Retina (tissue), 1 donor: ENCODE measurements around the gene PAIP2B.
"Not testable (repeated sequence)": the region's sequence is repeated elsewhere in the genome, so short reads cannot be mapped to it uniquely, and the experiment has no call there.

Experiments
- DNase-seq: peaks from one replicate; pipeline ENCODE4 v3.0.0-alpha.2; 2016

The PAIP2B gene

DNA sequence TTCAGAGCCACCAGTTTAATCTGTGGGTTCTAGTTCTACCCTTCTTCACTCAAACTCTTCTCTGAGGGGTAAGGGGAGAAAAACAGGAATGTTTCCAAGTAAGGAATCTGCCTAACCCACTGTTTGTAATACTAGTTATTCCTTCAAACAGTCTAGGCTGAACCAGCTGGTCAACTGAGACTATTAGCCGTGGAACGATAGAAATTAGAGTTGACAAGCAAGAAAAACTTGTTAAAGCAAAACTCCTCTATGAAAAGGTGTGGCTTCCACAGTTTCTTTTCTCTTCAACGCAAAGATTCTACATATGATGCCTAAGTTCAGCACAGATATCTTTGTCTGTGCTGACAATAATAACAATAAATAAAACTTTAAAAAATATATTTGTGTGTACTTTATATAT, 11.5 kb downstream of the PAIP2B start:
- DNase-seq: no peak

DNA sequence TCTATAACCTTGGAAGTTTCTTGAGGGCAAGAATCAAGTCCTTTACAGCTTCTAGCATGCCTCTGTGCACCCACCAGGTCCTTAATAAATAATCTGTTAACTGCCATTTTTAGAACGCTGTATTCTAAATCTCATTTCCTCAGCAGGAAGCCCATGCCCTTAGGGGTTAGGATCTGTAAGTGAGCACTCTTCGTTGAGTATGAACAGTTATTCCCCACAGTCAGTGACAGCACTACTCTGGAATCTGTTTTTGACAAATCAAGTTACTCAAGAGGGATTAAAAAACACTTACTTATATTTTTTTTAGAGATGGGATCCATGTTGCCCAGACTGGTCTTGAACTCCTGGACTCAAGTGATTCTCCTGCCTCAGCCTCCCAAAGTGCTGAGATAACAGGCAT, 14.6 kb downstream of the PAIP2B start:
- no peak for DNase-seq

DNA sequence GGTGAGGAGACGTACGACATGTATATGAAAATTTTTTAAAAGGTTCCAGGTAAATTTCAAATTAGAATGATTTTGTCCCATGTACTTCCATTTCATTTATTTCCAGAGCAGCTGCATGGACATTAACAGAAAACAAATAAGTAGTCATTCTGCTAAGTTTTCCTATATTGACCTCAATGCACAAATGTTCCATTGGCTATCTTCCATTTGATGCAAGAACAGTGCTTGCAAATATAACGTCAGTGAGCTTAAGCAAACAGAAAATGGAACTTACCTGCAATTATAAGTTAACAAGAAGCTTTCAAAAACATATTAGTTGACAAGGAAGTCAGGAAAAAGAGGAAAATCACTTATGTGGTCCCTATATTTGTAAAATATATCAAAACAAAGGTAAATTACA, 16.6 kb downstream of the PAIP2B start:
- DNase-seq: no peak

DNA sequence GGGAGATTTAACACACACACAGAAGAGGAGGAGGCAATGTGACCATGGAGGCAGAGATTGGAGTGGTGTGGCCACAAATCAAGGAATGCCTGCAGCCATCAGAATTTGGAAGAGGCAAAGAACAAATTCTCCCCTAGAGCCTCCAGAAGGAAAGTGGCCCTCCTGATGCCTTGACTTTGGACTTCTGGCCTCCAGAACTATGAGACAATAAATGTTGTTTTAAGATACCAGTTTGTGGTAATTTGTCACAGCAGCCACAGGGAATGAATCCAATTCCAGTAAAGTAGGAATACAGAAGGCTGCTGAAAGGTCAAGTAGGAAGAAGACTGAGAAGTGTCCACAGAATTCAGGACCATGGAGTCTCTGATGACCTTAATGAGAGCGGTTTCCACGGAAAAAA, 18.1 kb downstream of the PAIP2B start:
- no peak for DNase-seq

DNA sequence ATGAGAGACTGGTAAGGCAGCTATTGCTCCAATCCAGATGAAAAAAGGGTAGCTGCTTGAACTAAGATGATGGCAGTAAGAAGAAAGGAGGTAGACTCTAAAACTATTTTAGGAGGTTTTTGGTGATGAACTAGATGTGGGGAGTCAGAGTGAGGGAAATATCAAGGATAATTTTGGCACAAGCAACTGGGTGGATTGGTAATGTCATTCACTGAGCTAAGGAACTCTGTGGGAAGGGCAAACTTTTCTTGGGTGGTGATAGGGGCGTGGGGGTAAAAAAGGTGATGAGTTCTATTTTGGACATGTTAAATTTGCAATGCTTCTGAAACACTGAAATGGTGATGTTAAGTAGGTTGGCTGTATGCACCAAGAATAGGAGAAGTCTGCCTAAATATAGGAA, 19.3 kb downstream of the PAIP2B start:
- no peak for DNase-seq

DNA sequence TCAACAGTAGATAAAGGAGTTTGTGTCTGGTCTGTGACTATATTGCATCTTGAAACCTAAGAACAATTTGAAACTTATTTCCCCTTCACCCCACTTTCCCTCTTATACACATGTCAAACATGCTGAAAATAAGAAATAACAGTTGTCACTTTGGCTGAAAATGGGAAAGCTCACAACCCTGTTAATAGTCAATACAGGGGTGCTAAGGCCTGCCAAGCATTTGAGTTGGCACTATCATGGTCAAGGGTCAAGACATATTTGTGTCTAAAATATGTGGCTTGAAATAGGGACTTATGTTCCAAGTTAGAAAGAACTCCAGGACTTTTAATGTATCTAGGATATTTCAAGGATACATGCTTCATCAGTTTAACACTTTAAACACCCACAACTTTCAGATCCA, 20.6 kb downstream of the PAIP2B start:
- no peak for DNase-seq

DNA sequence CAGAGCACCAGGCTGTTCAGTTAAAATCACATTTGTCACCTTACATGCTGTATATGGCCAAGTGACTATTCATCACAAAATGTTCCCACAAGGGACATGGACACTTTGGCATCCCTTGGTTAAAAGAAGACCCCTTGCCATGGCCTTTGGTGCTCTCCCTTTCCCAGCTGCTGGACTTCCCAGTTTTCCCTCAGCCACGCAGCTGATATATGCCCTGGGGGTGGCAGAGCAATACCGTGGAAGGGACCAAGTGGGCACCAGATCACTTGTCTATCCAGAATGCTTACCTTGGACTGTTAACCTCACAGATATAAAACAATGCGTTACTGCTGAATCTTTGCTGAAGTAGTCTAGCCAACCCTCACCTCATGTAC, 35.3 kb downstream of the PAIP2B start:
- DNase-seq: no peak

DNA sequence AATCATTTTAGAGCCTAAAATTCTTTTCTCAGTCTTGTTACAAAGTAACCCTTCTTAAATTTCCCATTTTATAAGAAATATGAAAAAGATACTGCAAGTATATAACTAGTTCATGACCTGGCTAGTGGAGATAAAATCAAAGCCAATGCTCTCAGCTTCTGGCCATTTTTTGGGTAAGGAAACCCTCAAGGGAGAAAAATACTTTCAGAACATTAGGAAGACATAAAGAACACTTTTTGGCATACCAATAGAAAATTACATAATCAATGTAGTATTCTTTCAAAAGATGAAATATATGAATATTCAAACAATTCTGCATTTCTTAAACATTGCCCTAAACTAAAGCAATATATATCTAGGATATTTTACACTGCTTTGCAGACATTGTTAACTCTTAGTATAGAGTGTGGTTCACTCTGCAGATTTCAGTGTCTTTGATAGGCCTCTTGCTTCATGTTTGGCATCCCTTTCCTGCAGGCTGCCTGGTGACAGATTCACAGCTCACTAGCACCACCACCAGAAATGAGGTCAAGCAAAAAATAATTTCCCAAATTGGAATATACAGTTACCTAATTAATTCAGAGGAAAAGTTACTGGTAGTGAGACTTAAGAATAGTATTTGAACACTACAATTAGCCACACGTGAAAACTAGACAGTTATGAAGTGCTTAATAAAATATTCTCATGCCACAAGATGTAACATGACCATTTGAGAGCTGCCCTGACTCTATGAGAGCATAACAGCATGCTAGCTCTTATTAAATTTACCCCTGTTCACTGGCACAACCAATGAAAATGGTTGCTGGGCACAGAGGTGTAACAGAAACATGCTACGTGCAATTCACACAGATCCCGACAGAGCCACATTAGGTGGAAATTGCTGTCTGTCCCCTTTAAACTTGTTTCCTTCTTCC, 36.0 kb downstream of the PAIP2B start:
- peak; percentile 10 for DNase-seq

DNA sequence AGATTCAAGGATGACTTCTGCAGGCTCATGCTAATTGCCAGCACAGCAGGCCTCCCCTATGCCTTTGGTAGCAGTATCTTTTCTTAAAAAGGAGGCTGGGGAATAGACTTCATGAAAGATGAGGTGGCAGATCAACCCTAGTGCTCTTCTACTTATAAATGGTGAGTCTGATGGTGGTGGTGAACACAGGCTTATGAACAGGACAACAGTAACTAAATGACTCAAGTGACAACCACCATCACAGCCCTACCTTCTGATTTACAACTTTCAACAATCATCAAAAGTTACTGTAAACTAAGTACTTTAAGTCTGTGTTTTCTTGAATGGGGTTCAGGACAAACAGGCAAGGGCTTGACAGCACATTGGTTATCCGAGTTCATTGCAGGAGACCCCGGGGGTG, 39.3 kb downstream of the PAIP2B start:
- no peak for DNase-seq

DNA sequence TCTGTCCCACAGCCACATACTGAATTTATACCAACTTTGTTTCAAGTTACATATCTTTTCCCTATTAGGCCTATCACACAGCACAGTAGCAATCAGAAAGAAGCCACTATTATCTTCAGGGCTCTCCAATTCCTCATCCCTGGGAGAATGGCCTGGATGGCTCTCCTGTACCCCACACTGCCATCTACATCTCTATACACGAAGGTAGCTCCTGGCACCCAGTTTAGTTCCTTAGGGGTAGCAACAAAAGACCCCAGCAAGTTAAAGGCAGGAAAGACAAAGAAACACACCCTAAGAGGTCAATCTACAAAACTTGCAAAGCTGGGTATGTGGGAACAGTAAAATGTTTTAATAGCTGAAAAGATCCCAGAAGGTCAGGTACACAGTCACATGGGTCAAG, 39.9 kb downstream of the PAIP2B start:
- no peak for DNase-seq

DNA sequence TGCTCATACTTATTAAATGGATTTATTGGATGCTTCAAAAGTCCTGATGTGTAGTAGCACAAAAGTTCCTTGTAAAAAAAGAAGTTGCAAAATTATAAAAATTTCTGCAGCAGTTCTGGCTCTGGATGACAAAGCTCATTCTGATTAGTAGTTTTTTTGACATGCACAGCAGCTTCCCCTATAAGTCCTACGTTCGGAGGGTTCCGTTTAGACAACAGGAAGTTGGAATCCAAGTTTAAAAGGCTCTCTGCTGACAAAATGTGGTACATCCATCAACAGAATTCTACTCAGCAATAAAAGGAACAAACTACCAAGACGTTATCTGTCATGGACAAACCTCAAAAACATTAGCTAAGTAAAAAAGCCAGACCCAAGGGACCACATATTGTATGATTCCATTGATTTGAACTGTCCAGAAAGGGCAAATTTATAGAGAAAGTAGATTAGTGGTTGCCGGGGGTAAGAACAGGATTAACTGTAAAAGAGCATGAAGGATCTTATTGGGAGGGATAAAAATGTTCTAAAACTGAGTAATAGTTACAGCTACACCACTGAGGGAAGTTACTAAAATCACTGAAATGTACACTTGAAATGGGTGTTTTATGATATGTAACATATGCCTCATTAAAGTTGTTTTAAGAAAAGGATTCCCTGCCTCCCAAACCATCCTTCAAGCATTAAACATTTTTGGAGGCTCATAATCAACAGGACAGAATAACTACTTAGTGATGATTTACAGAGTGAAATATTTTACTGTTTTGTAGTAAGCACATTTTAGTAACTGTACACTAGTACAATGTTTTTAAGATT, 43.4 kb downstream of the PAIP2B start:
- not testable (repeated sequence) for DNase-seq

DNA sequence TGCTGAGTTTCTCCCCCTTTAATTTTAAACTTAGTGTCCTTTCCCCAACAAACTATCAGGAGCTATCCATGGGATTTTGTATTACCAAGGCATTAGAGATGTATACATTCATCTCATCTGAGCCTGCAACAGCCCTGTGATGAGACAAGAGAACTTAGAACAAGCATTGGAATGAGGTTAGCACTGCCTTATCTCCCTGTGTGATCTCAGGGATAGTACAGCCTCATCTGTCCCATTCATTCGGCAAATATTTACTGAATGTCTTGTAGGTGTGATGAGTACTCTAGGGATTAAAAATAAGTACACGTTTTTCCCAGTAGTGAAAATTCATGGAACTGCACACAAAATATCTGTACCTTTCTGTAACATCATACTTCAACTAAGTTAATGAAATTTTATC, 45.6 kb downstream of the PAIP2B start:
- DNase-seq: no peak

DNA sequence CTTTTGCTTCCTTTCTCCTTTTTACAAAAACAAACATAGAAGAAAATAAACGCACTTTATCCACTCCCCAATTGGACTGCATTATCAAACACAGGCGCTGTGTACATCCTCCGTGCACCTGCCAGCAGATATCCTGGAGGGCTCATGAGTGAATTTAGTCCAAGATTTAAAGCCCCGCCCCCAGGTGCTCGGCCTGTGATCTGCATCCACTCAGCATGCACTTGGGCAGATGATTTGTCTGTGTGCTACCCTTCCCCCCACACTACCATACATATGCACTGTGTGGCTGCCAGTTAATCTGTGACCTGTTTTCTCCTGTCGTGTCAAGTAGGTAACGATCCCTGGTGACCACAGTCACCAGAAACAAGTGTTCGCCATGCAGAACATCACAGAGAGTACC, 48.1 kb downstream of the PAIP2B start:
- DNase-seq: not testable (repeated sequence)

DNA sequence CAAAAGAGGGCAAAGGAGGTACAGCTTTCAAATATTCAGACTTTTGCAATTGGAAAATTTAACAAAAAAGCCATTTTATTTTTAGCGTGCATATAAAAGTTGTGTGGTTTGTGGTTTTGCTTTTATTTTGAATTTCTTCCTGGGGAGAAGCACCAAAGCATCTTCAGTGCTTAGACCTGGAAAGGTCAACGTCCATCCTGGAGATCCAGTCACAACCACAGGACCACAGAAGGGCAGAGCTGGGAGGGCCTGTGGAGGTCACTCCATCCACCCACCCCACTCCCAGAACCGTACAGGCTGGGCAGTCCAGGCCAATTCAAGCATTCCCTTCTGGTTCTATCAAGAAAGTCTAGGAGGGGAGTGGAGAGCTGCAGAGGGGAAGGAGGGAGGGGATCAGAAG, 52.7 kb downstream of the PAIP2B start:
- no peak for DNase-seq

DNA sequence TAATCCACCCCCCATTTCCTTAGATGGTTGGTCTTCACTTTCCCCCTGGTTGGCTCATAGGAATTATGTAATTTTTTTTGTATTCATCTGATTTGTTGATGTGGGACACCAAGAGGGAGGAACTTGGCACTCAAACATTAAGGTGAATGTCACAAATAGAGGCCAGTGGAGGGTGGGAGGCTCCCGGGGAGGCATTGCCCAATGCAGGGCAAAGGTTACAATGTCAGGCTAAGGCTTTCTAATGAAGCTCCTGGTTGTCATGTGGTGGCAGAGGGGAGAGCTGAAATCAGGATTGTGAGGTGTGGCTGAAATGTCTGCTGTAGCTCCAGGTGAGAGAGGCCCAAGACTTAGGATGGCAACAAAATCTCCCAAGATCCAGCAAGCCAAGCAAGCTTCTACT, 53.8 kb downstream of the PAIP2B start:
- DNase-seq: no peak

DNA sequence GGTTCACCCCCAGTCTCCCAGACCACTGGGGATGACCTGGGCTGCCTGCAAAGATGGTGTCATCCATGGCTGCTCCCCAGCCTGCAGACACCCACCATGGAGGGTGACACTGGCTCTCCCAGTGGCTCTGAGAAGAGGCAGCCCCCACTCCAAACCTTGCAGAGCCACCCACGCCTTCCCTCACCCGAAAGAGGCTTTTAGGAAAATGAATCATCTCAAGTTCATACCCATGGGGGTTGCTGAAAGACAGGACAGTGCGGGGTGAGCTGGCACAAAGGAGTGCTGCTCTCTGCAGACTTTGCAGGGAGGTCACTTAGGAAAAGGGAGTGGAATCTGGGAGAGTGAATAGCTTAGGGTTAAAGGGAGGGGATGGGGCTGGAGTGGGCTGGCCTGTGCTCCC, 60.1 kb downstream of the PAIP2B start:
- no peak for DNase-seq

DNA sequence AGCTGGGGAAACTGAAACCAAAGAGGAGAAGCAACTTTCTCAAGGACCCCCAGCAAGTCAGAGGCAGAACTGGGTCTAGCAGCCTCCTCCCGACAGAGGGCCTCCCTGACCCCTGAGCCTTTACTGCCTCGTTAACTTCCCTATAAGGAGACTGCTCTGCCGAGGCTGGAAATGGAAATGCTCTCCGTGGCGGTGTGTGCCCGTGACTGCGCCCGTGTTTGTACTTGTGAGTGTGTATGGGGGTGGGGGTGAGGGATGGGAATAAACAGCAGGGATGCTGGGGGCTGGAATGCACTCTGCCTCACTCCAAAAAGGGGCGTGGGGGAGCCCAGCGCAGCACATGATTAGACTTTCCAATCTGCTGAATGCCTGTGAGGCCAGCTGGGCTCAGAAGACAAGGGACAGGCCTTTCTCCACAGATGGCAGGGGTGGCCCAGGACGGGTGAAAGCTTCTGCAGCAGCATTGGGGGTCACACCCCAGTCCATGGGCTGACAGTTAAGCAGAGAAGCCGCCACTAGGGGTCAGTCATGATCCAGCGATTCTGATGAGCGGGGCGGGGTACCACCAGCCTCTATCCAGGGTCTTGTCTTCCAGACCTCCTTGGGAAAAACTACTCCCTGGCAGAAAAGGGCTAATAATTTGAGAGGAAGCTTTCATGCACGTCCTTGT, 69.6 kb downstream of the PAIP2B start:
- peak; percentile 85 for DNase-seq

DNA sequence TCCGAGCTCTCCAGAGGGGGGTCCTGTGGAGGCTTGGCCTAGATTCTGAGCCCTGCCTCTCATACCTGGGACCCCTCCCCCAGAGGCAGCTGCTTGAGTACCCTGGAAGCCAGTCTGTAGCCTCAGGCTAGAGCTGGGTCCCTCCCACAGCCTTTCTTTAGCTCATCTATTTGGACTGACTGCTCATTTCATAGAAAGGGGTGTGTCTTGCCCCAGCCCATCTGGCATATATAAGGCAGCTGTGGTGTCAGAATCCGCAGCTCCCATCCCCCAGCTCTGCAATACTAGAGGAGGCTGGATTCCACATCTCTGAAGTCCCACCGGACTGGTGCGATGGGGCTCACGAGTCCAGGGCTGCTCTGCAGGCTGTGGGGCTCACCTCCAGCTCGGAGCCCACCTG, 70.3 kb downstream of the PAIP2B start:
- peak; percentile 74 for DNase-seq

DNA sequence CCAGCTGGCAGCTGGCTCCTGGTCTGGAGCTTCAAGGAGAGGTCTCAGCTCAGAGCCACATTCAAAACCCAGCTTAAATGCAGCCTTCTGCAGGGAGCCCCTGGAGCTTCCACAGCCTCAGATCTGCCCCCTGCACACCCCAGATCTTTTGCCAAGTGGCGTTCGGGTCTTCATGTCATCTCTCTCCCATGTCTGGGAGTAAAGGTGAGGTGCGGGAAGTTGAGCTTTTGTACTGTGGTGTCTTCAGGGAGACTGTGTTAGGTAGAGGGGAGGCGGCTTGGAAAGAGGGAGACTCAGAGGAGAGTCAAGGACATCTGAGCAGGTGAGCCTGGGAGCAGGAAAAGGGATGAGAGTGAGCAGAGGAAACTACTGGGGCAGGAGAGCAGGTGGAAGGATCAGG, 71.1 kb downstream of the PAIP2B start:
- peak; percentile 20 for DNase-seq

DNA sequence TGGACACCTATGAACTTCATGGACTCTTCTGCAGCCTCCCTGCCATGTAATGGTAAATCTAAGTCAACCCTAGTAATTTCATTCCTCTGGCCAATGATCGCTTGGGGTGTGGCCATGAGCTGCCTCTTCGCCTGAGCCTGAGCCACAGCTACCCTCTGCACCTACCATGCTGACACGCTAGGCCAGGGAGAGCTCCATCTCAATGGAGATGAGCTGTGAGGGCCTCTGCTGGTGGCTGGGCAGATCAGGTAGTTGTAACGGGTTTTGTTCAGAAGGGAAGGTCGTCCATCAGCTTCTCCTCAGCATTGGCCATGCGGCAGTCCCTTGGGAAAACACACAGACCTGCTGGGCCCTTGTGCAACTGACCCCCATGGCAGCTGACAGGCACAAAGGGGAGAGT, 72.1 kb downstream of the PAIP2B start:
- no peak for DNase-seq

DNA sequence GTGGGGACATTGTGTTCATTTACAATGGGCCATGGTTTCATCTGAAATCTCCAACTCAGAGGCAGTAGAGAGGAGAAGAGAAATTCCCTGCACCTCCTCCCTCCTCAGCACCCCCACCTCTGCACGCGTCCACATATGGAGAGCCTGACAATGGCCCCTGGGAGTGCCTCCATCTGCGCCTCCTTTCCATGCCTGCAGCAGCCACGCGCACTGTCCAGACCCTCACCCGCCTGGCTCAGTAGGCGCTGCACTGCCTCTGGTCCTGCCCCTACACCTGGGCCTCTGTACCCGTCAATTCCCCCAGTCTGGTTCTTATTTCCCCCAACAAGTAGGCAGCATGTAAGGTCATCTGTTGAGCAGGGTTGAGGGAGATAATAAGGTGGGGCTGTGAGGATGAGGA, 72.6 kb downstream of the PAIP2B start:
- peak; percentile 26 for DNase-seq

DNA sequence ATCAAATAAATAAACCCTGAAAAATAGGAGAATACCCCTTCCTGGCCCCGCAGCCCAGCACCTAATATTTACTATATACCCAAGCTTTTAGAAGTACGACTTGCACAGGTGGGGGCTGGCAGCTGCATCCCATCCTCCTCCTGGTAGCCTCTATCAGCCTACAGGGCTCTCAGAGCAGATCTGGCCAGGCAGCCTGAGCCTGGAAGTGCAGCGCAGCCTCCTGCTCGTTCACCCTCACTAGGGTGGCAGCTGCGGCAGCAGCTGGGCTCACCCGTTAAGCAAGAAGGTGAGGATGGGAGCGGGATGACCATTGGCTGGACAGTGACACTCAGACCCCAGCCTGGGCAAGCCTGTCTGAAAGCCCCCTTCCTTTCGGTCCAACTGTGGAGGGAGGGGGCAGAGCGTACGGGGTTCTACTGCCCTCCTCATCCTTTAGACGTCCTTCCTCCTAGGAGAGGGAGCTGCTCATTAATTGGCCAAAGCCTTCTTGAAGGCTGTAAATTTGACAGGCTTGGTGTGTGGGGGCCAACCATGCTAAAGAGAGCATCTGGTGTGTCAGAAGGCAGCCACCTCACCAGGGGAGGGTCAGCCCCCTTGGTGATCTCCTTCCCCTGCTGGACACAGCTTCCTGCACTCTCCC, 73.2 kb downstream of the PAIP2B start:
- peak; percentile 53 for DNase-seq

DNA sequence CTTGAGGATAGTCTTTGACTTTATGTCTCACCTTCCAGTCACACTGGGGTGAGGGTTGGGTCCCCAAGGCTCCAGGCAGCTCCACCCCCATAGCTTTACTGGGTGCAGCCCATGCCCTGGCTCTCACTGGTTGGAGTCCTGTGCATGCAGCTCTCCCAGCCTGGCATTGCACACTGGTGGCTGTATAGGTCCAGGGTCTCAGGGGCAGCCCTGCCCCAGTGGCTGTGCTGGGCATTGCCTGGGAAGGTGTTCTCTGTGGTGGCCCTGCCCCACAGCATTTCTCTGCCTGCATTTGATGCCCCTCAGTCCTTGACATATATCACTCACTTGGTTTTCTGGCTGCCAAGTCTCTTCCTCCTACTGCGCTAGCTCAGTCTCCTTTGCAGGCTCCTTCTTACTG, 75.3 kb downstream of the PAIP2B start:
- DNase-seq: no peak
